ENCODE data around the gene RASA4. TPM values are rescaled to one million over a fixed set of nuclear protein-coding genes. Genes with fewer than 3 reads are reported as not detected.
"Not testable (repeated sequence)": the region's sequence is repeated elsewhere in the genome, so short reads cannot be mapped to it uniquely, and the experiment has no call there.

The RASA4 gene
- total and polyA plus RNA-seq, 7 experiments from 2014 or later = 24.6 to 104 (median 58.9) TPM

DNA sequence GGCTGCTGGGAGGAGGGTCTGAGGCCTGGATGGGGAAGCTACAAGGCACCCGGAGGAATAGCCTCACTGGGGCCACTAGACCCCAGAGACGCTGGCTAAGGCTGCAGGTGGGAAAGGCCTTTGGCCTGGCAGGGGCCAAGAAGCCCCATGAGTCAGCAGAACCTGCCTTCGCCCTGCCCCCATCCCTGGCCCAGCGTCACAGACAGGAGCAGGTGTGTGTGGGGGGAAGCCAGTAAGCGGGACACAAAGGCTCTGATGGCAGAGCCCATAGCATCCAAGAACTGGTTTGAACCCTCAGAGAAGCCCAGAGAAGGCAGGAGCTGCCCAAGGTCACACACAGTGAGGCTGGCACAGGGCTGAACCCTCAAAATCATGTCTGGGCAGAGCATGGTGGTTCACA is 9.7 kb downstream of the RASA4 start:
- H3K9me3 Mint-ChIP-seq; H3K36me3 ChIP-seq (ENCODE audit: control insufficient read depth in 2 of 3, insufficient read depth in 3 of 3, low read length in 3 of 3); H3K9me3 ChIP-seq (ENCODE audit: control insufficient read depth in 2 of 3, low read length in 3 of 3); H3K4me1 ChIP-seq (ENCODE audit: control insufficient read depth in 2 of 2, insufficient read depth in 2 of 2, low read length in 2 of 2); H3K36me3 Mint-ChIP-seq; CTCF ChIA-PET; DNase-seq; H3K27me3 ChIP-seq (ENCODE audit: control insufficient read depth in 2 of 2, insufficient read depth in 2 of 2, low read length in 2 of 2); intact Hi-C loops (cut with micrococcal nuclease); H3K4me3 Mint-ChIP-seq; POLR2A ChIA-PET; ATAC-seq; H3K4me3 ChIP-seq (ENCODE audit: low read length); H3K27ac Mint-ChIP-seq; H3K27ac ChIP-seq (ENCODE audit: low read depth, low read length); H3K4me1 Mint-ChIP-seq; H3K27me3 Mint-ChIP-seq: not testable (repeated sequence)

DNA sequence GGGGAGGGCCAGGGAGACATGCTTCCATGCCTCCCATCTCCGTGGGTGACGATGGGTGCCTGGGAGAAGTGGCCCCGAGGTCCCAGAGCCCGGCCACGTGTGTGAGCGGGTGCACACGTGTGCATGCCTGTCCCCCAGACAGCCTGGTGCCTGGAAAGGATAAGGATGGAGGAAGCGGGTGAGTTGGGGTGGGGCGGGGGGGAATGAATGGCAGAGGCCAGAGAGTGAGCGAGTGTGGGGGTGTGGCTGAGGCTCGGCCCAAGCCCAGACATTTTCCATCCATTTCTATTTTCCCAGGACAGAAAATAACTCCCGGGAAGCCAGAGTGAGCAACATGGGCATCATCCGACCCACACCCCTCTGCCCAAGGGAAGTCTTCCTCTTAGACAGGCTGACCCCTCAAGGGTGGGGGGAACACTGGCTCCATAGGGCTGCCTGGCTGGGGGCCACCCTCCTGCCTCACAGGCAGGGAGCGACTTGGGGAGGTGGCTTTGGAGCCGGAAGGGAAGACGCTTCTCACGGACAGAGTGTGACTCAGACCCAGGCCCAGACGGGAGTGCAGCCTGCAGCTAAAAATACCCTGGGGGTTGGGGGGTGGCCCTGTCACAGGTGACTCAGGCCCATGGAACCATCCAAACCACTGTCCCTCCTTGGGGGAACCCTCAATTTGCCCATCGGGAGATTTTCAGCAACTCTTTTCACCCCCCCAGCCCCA is 12.0 kb downstream of the RASA4 start:
- H3K36me3 ChIP-seq (ENCODE audit: control insufficient read depth in 2 of 3, insufficient read depth in 3 of 3, low read length in 3 of 3); DNase-seq; H3K4me1 Mint-ChIP-seq; POLR2A ChIA-PET; intact Hi-C loops (cut with micrococcal nuclease); H3K27ac Mint-ChIP-seq; H3K4me3 Mint-ChIP-seq; CTCF ChIA-PET; H3K4me1 ChIP-seq (ENCODE audit: control insufficient read depth in 2 of 2, insufficient read depth in 2 of 2, low read length in 2 of 2); H3K27me3 Mint-ChIP-seq; H3K4me3 ChIP-seq (ENCODE audit: low read length); H3K9me3 Mint-ChIP-seq; H3K27ac ChIP-seq (ENCODE audit: low read depth, low read length); H3K27me3 ChIP-seq (ENCODE audit: control insufficient read depth in 2 of 2, insufficient read depth in 2 of 2, low read length in 2 of 2); H3K9me3 ChIP-seq (ENCODE audit: control insufficient read depth in 2 of 3, low read length in 3 of 3); H3K36me3 Mint-ChIP-seq: not testable (repeated sequence)
- ATAC-seq = peak; percentile 10

DNA sequence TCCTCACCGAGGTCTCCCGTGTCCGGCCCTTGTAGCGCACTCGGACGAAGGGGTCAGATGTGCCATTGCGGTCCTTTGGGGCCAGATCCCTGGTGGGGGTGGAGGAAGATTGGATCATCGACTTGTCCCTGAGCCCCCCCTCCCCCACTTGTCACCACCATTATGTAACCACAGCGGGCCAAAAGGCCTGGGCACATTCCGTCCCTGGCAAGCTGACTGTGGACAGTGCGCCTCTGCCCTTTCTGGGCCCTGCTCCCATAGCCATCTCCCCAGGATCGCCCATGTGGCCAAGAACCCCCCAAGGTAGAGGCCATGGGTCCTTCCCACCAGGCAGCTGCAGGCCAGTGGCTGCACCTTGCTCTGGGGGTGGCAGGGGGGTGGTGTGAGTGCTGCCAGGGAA is 14.2 kb downstream of the RASA4 start:
- H3K27ac ChIP-seq (ENCODE audit: low read depth, low read length); H3K36me3 Mint-ChIP-seq; H3K27ac Mint-ChIP-seq; H3K36me3 ChIP-seq (ENCODE audit: control insufficient read depth in 2 of 3, insufficient read depth in 3 of 3, low read length in 3 of 3); H3K9me3 ChIP-seq (ENCODE audit: control insufficient read depth in 2 of 3, low read length in 3 of 3); H3K4me1 Mint-ChIP-seq; H3K4me3 Mint-ChIP-seq; POLR2A ChIA-PET; DNase-seq; intact Hi-C loops (cut with micrococcal nuclease); H3K27me3 ChIP-seq (ENCODE audit: control insufficient read depth in 2 of 2, insufficient read depth in 2 of 2, low read length in 2 of 2); H3K27me3 Mint-ChIP-seq; H3K4me3 ChIP-seq (ENCODE audit: low read length); H3K9me3 Mint-ChIP-seq; H3K4me1 ChIP-seq (ENCODE audit: control insufficient read depth in 2 of 2, insufficient read depth in 2 of 2, low read length in 2 of 2); CTCF ChIA-PET: not testable (repeated sequence)
- ATAC-seq = peak; percentile 4

DNA sequence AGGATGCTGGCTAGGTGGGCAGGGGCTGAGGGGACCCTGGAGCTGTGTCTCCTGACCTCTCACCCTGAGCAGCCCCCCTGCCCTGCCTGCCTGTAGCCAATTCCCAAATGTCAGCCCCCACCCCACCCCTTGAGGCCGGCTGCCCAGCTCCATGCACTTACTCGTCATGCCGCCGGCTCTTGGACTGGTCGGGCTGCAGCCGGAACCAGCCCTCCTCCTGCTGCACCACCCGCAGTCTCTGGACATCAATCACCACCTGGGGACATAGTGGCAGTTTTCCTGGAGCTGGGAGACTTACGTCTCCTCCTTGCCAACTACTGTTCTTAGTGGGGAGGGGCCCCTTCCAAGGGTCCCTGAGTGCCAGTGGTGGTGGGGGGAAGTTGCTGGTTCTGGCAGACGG is 16.9 kb downstream of the RASA4 start:
- H3K36me3 ChIP-seq (ENCODE audit: control insufficient read depth in 2 of 3, insufficient read depth in 3 of 3, low read length in 3 of 3); CTCF ChIA-PET; intact Hi-C loops (cut with micrococcal nuclease); H3K27me3 ChIP-seq (ENCODE audit: control insufficient read depth in 2 of 2, insufficient read depth in 2 of 2, low read length in 2 of 2); DNase-seq; H3K4me1 ChIP-seq (ENCODE audit: control insufficient read depth in 2 of 2, insufficient read depth in 2 of 2, low read length in 2 of 2); ATAC-seq; POLR2A ChIA-PET; H3K27ac ChIP-seq (ENCODE audit: low read depth, low read length); H3K27ac Mint-ChIP-seq; H3K9me3 Mint-ChIP-seq; H3K4me3 ChIP-seq (ENCODE audit: low read length); H3K27me3 Mint-ChIP-seq; H3K4me1 Mint-ChIP-seq; H3K9me3 ChIP-seq (ENCODE audit: control insufficient read depth in 2 of 3, low read length in 3 of 3); H3K4me3 Mint-ChIP-seq; H3K36me3 Mint-ChIP-seq: not testable (repeated sequence)

DNA sequence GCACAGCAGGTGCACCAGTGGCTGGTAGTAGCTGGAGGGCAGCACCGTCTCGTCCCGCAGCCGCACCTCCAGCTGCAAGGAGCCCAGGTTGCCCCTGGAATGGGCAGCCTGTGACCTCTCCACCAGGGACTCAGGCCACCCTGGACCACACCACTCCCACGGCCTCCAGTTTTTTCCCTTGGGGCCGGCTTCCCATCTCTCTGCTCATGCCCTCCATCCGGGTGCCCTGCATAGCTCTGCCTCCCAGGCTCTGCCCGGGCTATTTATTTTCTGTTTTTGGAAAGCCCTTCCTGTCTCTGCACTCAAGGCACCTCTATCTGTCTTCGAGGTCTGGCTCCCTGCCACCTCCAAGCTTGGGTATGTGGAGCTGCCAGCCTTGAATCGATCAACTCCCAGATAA is 20.5 kb downstream of the RASA4 start:
- intact Hi-C loops (cut with micrococcal nuclease); ATAC-seq; H3K27ac Mint-ChIP-seq; H3K36me3 Mint-ChIP-seq; H3K27me3 ChIP-seq (ENCODE audit: control insufficient read depth in 2 of 2, insufficient read depth in 2 of 2, low read length in 2 of 2); H3K27me3 Mint-ChIP-seq; H3K36me3 ChIP-seq (ENCODE audit: control insufficient read depth in 2 of 3, insufficient read depth in 3 of 3, low read length in 3 of 3); H3K4me3 Mint-ChIP-seq; POLR2A ChIA-PET; H3K9me3 Mint-ChIP-seq; H3K4me1 ChIP-seq (ENCODE audit: control insufficient read depth in 2 of 2, insufficient read depth in 2 of 2, low read length in 2 of 2); CTCF ChIA-PET; H3K27ac ChIP-seq (ENCODE audit: low read depth, low read length); H3K4me3 ChIP-seq (ENCODE audit: low read length); H3K9me3 ChIP-seq (ENCODE audit: control insufficient read depth in 2 of 3, low read length in 3 of 3); H3K4me1 Mint-ChIP-seq: not testable (repeated sequence)
- peak in 1 of 9 donors; percentile 21 for DNase-seq

DNA sequence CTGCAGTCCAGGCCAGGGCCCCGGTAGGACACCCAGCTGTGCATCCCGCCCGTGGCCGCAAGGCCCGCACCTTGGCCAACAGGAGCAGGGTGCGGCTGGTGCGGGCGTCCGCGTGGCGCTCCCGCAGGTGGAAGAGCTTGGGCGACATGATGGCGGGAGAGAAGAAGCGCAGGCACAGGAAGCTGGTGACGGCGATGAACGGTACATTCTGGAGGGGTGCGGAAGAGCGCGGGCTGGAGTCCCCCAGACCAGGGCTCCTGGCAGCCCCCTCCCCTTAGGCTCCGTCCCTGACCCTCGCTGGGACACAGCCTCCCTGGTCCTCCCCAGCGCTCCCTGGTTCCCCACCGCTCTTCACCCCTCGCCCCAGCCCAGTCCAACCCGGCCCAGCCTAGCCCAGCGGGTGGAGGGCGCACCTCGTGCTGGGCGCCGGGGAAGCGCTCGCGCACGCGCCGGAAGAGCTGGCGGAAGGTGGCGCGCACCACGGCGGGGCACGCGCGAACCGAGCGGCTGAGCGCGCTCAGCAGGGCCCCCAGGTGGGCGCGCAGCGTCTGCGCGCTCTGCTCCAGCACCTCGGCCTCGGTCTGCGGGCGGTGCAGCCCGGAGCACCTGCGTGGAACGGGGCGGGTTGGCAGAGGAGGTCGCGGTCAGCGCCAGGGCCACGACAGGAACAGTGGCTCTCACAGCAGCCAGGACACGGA is 22.8 kb downstream of the RASA4 start:
- H3K9me3 Mint-ChIP-seq; H3K27ac Mint-ChIP-seq; H3K36me3 Mint-ChIP-seq; H3K27me3 ChIP-seq (ENCODE audit: control insufficient read depth in 2 of 2, insufficient read depth in 2 of 2, low read length in 2 of 2); H3K36me3 ChIP-seq (ENCODE audit: control insufficient read depth in 2 of 3, insufficient read depth in 3 of 3, low read length in 3 of 3); POLR2A ChIA-PET; H3K4me3 Mint-ChIP-seq; H3K4me1 Mint-ChIP-seq; H3K4me3 ChIP-seq (ENCODE audit: low read length); H3K4me1 ChIP-seq (ENCODE audit: control insufficient read depth in 2 of 2, insufficient read depth in 2 of 2, low read length in 2 of 2); H3K27ac ChIP-seq (ENCODE audit: low read depth, low read length); CTCF ChIA-PET; H3K27me3 Mint-ChIP-seq; DNase-seq; H3K9me3 ChIP-seq (ENCODE audit: control insufficient read depth in 2 of 3, low read length in 3 of 3); intact Hi-C loops (cut with micrococcal nuclease): not testable (repeated sequence)
- peak; percentile 77 for ATAC-seq

DNA sequence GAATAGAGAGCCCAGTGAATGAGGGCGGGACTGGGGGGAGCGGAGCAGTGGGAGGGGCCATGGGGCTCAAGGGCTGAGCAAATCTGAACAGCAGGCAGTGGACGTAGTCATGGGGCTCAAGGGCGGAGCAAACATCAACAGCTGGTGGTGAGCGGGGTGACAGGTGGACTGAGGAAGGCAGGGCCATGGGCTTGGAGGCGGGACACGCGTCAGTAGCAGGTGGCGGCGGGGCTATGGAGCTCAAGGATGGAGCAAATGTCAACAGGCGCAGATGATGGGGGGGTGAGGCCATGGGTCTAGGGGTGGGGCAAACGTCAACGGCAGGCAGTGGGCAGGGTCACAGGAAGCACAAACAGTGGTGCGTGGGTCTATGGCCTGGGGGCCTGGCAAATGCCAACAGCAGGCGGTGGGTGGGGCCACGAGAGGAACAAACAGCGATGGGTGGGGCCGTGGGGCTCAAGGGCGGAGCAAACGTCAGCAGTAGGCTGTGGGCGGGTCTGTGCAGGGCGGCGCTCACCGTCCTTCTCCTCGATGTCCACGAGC is 24.0 kb downstream of the RASA4 start:
- POLR2A ChIA-PET; H3K27me3 Mint-ChIP-seq; H3K4me3 Mint-ChIP-seq; CTCF ChIA-PET; H3K27ac Mint-ChIP-seq; H3K4me1 ChIP-seq (ENCODE audit: control insufficient read depth in 2 of 2, insufficient read depth in 2 of 2, low read length in 2 of 2); H3K27ac ChIP-seq (ENCODE audit: low read depth, low read length); intact Hi-C loops (cut with micrococcal nuclease); H3K36me3 Mint-ChIP-seq; H3K4me3 ChIP-seq (ENCODE audit: low read length); H3K4me1 Mint-ChIP-seq; H3K9me3 ChIP-seq (ENCODE audit: control insufficient read depth in 2 of 3, low read length in 3 of 3); H3K27me3 ChIP-seq (ENCODE audit: control insufficient read depth in 2 of 2, insufficient read depth in 2 of 2, low read length in 2 of 2); H3K9me3 Mint-ChIP-seq; H3K36me3 ChIP-seq (ENCODE audit: control insufficient read depth in 2 of 3, insufficient read depth in 3 of 3, low read length in 3 of 3): not testable (repeated sequence)
- ATAC-seq (peak; percentile 79), DNase-seq (peak; percentile 23 to 67 (median 53))

Measured in naive thymus-derived CD4-positive, alpha-beta T cell (primary cell).